GM04504 (cell line): ENCODE measurements around the gene PCBP2.

Experiments used
- DNase-seq: peaks from one replicate; pipeline ENCODE4 v3.0.0-alpha.2; 2012; ENCODE audit warnings: low read depth

PCBP2 gene

GRCh38 chr12:53508534-53509170 is 56.8 kb downstream of the PCBP2 start:
- peak; percentile 56 for DNase-seq

DNA sequence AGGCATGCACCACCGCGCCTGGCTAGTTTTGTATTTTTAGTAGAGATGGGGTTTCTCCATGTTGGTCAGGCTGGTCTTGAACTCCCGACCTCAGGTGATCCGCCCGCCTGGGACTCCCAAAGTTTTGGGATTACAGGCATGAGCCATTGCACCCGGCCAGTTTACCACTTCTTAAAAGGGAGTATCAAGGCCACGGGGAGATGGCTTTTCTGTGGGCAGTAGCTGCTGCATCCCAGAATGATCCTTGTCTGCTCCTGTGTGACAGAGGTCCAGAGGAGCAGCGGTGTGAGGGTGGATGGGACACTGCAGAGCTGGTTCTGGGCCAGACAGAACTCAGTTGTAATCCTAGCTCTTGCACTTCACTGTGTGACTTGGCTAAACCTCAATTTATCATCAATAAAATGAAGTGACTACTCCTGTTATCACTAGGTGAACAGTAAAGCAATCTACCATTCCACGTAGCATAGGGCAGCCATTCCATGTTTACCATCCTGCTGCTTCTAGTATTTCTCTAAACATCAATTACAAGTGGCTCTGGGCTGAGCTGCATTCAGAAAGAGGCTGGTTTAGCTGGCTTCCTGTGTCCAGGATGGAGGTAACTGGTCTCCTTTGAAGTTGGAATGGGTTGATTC is 58.4 kb downstream of the PCBP2 start:
- no peak for DNase-seq

- DNase-seq = no peak
Observed at GRCh38 chr12:53513712-53514410, 62.0 kb downstream of the PCBP2 start.

DNA sequence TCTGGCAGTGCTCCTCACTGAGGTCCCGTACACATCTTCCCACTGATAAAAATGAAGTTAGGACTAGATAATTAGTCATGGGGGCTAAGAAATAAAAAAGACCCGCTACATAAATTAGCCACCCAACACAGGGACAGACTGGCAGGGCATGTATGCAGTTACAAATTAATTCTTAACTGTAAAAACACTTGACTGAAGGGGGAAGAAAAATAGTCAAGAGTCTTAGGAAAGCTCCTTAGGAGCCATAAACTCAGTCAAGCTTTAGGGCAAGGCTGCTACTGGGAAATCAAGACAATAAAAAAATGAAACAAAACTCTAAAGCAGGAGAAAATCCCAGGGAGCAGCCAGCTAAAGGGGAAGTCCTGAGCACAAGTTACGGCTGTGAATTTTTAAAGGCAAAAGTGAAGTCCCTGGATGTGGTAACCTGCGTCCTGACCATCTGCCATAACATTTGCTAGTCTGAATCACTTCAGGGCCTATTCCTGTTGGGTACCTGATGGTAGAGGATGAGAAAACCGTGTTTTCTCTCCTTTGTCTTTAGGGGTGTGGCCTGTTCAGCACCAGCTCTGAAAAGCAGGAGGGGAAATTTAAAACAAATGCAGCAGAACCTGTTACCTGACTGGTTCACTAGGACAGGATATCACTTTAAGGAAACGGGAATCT is 62.9 kb downstream of the PCBP2 start:
- no peak for DNase-seq

- no peak for DNase-seq
Observed at GRCh38 chr12:53515291-53515680, 63.4 kb downstream of the PCBP2 start.

- DNase-seq = no peak
Observed at GRCh38 chr12:53516758-53517455, 65.0 kb downstream of the PCBP2 start.

- no peak for DNase-seq
Observed at GRCh38 chr12:53518381-53518780, 66.5 kb downstream of the PCBP2 start.

GRCh38 chr12:53523131-53523530 is 71.2 kb downstream of the PCBP2 start:
- DNase-seq = no peak

- no peak for DNase-seq
Observed at GRCh38 chr12:53524476-53524875, 72.6 kb downstream of the PCBP2 start.

- DNase-seq = no peak
Observed at GRCh38 chr12:53530061-53530460, 78.2 kb downstream of the PCBP2 start.
